ENCODE data around the gene ITPA. TPM values are rescaled to one million over a fixed set of nuclear protein-coding genes. Genes with fewer than 3 reads are reported as not detected.

The ITPA gene
- total RNA-seq, 1 donor from 2014 or later: 43.4 TPM

DNA sequence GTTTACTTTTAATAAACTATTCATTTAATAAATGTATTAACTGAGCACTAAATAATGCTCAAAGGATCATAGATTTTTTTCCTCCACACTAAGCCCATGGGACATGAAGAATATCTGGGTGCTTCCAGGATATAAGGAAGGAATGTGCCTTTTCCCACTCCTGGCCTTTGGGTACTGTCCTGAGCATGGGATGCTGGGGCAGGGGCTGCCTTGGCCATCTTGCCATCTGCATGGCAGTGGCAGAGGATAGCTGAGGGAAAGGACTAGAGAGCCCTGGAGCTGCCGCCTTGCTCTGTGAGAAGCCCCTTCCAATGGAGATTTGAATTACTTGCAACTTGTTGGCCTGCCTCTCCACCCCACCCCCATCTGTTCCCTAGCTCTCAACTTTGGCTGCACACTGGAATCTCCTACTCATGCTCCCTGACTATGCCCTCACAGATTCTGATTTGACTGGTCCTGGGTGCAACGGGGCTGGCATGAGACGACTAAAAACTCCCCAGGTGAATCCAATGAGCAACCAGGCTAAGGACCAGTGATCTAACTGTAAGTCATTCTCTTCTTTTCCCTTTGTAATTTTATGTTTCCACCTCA, 20.4 kb upstream of the ITPA start:
- Histone ChIP-seq H3K4me3 (no peak overlapping the region), H3K4me1 (no peaks in the 10 kb centered on the region), H3K9me3 (no peaks in the 10 kb centered on the region), H3K27me3 (no peaks in the 10 kb centered on the region), H3K27ac (no peak overlapping the region), H3K36me3 (peaks cover 47% of the 10 kb centered on the region)
- intact Hi-C loops (cut with DNase I): no loop called here
- DNase-seq: no peak
- ATAC-seq: no peak
- TF ChIP-seq, protein P1, sequence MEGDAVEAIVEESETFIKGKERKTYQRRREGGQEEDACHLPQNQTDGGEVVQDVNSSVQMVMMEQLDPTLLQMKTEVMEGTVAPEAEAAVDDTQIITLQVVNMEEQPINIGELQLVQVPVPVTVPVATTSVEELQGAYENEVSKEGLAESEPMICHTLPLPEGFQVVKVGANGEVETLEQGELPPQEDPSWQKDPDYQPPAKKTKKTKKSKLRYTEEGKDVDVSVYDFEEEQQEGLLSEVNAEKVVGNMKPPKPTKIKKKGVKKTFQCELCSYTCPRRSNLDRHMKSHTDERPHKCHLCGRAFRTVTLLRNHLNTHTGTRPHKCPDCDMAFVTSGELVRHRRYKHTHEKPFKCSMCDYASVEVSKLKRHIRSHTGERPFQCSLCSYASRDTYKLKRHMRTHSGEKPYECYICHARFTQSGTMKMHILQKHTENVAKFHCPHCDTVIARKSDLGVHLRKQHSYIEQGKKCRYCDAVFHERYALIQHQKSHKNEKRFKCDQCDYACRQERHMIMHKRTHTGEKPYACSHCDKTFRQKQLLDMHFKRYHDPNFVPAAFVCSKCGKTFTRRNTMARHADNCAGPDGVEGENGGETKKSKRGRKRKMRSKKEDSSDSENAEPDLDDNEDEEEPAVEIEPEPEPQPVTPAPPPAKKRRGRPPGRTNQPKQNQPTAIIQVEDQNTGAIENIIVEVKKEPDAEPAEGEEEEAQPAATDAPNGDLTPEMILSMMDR (IDR thresholded peaks at IDR 0.05): no peak

DNA sequence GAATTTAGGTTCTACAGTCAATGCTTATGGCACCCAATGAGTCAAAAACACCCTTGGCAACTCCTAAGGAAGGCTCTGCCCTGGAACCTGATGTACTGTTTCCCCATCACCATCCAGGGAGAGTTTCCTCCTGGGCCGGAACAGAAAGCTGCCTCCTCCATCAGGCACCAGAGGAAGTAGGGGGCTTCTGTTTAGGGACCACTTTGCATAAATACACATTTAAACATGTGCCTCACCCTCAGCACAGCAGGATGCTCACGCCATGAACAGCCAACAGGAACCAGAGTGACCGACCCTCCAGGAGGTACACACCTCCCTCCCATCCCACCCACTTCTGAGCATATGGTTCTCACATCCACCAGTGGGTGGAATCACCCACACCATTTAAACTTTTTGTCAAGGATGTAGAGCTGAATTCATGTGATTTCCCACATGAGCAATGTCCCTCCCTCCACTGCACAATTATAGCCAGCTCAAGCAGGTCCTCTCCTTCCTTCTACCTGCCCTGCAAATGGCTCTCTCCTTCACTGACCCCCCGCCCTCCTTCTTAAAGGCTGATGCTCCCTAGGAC, 19.7 kb upstream of the ITPA start:
- DNase-seq: no peak
- intact Hi-C loops (cut with DNase I): no loop called here
- no peaks in the 10 kb centered on the region for H3K4me1 ChIP-seq
- no peak overlapping the region for H3K27ac ChIP-seq
- TF ChIP-seq, protein P1 (IDR thresholded peaks at IDR 0.05): no peak
- H3K9me3 ChIP-seq: no peaks in the 10 kb centered on the region
- ATAC-seq: no peak
- no peaks in the 10 kb centered on the region for H3K27me3 ChIP-seq
- H3K36me3 ChIP-seq: peaks cover 54% of the 10 kb centered on the region
- H3K4me3 ChIP-seq: no peak overlapping the region

DNA sequence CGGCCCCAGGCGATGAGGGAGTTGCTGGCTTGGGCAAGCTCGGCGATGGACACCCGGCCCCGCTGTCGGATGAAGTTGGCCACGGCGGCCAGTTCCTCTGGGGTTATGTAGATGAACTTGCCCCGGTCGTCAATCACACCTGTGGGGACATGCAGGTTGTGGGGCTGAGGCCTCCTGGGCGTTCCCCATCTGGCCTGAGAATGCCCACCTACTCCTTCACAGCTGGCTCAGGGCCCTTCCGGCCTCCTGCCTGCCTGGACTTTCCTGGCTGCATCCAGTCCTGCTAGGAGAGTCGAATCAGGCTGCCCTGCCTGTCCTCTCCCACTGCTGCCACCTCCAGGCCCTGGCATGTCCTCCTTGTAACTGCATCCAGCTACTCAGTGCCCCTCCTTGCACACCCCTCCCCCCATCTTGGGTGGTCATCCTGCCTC, 18.6 kb upstream of the ITPA start:
- TF ChIP-seq, protein P1 (IDR thresholded peaks at IDR 0.05): no peak
- no peak for DNase-seq
- H3K36me3 ChIP-seq: peaks cover 64% of the 10 kb centered on the region
- ATAC-seq: no peak
- H3K27me3 ChIP-seq: no peaks in the 10 kb centered on the region
- intact Hi-C loops (cut with DNase I): no loop called here
- no peak overlapping the region for H3K4me3 ChIP-seq
- H3K9me3 ChIP-seq: no peaks in the 10 kb centered on the region
- no peak overlapping the region for H3K27ac ChIP-seq
- no peaks in the 10 kb centered on the region for H3K4me1 ChIP-seq

DNA sequence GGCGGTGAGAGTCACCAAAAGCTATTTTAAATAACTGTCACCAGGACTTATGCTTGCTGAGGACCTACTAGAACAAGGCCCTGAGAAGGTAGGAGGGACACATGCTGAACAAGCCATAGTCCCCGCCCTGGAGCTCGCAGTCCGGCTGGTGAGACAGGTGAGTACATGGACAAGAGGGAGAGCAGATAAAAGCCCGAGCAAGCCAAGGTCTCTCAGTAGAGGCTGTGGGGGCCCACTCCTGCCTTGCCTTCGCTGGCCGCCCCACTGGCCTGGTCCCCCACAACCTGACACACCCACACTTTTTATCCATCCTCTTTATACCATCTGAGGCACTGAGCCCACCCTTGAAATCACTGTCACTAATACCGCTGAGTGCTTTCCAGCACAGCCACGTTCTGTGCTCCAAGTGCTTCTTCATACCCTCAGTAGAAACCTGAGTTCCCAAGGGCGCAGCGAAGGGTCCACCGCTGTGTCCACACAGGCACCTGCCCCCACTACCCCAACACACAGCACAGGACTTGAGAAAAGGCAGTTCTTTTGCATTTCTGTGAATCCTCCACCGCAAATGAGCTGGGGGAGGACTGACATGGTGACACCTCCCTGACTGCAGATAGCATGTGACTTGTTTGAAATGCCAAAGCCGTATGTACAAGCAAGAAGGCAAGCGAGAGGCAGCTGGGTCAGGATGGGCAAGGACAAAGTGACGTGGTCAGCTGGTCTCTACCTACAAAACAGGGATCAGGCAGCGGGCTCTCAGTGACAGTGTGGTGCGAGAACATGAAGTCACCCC, 16.9 kb upstream of the ITPA start:
- H3K36me3 ChIP-seq: peaks cover 82% of the 10 kb centered on the region
- TF ChIP-seq, protein P1 (IDR thresholded peaks at IDR 0.05): no peak
- intact Hi-C loops (cut with DNase I): no loop called here
- DNase-seq (no peak), ATAC-seq (no peak)
- H3K9me3 ChIP-seq: no peaks in the 10 kb centered on the region
- no peaks in the 10 kb centered on the region for H3K27me3 ChIP-seq
- no peaks in the 10 kb centered on the region for H3K4me1 ChIP-seq
- no peak overlapping the region for H3K27ac ChIP-seq
- no peak overlapping the region for H3K4me3 ChIP-seq

DNA sequence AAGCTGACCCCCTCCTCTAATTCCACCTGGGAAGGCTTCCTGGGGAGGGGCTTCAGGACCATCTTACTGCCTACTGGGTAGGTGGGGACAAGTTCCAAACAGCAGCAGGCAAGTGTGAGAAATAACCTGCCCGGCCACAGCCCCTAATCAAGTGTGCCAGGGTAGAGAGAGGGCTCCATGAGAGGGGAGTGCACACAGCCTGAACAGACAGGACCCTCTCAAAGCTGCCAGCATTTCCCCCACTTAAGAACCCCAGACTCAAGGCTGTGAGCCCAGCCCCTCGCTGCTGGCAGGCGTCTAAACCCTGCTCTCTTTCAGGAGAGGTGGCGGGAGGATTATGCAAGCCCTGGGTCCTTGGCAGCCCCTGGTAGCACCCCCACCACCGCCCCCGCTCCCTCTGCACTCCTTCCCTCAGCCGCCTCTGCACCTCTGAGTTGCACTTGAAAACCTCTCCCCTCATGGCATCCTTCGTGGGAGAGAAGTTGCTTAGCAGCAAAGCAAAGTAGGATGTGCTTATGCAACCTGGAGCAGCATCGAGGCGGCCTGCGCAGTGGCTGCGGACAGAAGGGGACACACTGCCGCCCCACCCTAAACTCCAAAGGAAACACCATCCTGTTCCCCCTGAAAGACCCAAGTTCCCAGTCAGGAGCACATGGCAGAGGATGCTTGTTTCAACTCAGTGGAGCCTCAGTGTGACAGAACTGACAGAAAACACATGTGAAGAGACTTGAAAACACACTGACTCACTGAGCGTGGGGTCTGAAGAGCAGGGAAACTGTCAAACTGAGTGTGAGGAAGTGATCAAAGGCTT, 15.3 kb upstream of the ITPA start:
- Histone ChIP-seq H3K4me3 (no peak overlapping the region), H3K9me3 (no peaks in the 10 kb centered on the region), H3K36me3 (peaks cover 96% of the 10 kb centered on the region), H3K4me1 (no peaks in the 10 kb centered on the region), H3K27ac (no peak overlapping the region), H3K27me3 (no peaks in the 10 kb centered on the region)
- intact Hi-C loops (cut with DNase I): no loop called here
- TF ChIP-seq, protein P1 (IDR thresholded peaks at IDR 0.05): no peak
- DNase-seq (no peak), ATAC-seq (no peak)

All from upper lobe of right lung (tissue), 1 donor.